T-cell (primary cell): ENCODE measurements around the gene TAF4B. TPM values are rescaled to one million over a fixed set of nuclear protein-coding genes. Genes with fewer than 3 reads are reported as not detected.

ENCODE experiments used
- ATAC-seq, 4 experiments: fragments of 200-7000 bp in 3 of 4; fragments of 150-1000 bp in 1 of 4; cut with Tn5 transposase; replicated peaks in 1 of 4; 1 replicate in 3 of 4; 2 replicates in 1 of 4; pipeline ENCODE4 v1.10.0; 2021; ENCODE audit warnings: moderate library complexity in 3 of 4, mild to moderate bottlenecking in 2 of 4, moderate number of reproducible peaks in 1 of 4
- CTCF ChIA-PET, 2 donors: fragments of 300-600 bp; sonication (Branson Sonifier 250); formaldehyde crosslinking; loops; one replicate each; lab custom pipeline; 2022; ENCODE audit warnings: antibody characterized with exemption in 2 of 2; lab: Charles Lee
- POLR2A ChIA-PET, 2 donors: fragments of 300-600 bp; sonication (Branson Sonifier 250); formaldehyde crosslinking; loops; one replicate each; lab custom pipeline; 2022; ENCODE audit warnings: antibody characterized with exemption in 2 of 2; lab: Charles Lee
- DNase-seq, 35 experiments: peaks; one replicate each; pipeline versions ENCODE4 v3.0.0 to v3.0.0-alpha.2; 2013 to 2023
- H3K27ac ChIP-seq: one replicate; pipeline ENCODE4 v1.5.1; 2013; ENCODE audit warnings: low read length
- H3K27me3 ChIP-seq, 2 experiments: replicated peaks in 1 of 2; 1 replicate in 1 of 2; 2 replicates in 1 of 2; pipeline versions ENCODE4 v1.6.1 to v1.7.0; 2013; ENCODE audit warnings: low read length in 1 of 2, mixed read lengths in 1 of 2; ENCODE audit not compliant: control insufficient read depth in 2 of 2, insufficient read depth in 2 of 2; ENCODE audit errors: extremely low read depth in 1 of 2
- H3K36me3 ChIP-seq, 2 donors: 1 replicate in 1 of 2; 2 replicates in 1 of 2; pipeline versions ENCODE4 v1.6.1 to v1.7.0; 2013; ENCODE audit warnings: low read length in 1 of 2; ENCODE audit not compliant: control insufficient read depth in 2 of 2, insufficient read depth in 1 of 2; ENCODE audit errors: extremely low read depth in 1 of 2
- H3K4me1 ChIP-seq, 2 experiments: 1 replicate in 1 of 2; 2 replicates in 1 of 2; pipeline versions ENCODE4 v1.6.1 to v1.7.0; 2013; ENCODE audit warnings: low read length in 2 of 2, mixed read lengths in 1 of 2; ENCODE audit not compliant: insufficient read depth in 2 of 2, control insufficient read depth in 1 of 2; ENCODE audit errors: extremely low read depth in 1 of 2
- H3K4me3 ChIP-seq, 2 donors: 1 replicate in 1 of 2; 2 replicates in 1 of 2; pipeline versions ENCODE4 v1.5.1 to v1.7.0; 2013; ENCODE audit warnings: mild to moderate bottlenecking in 2 of 2, low read length in 1 of 2, moderate library complexity in 1 of 2; ENCODE audit not compliant: control insufficient read depth in 1 of 2; ENCODE audit errors: extremely low read depth in 1 of 2
- H3K9me3 ChIP-seq: 2 replicates; pipeline ENCODE4 v1.7.0; 2013
- H3K27ac Mint-ChIP-seq, 2 donors: one replicate each; pipeline ENCODE4 v1.8.0; 2020 to 2021; ENCODE audit warnings: mild to moderate bottlenecking in 2 of 2, mixed read lengths in 2 of 2
- H3K27me3 Mint-ChIP-seq, 2 donors: one replicate each; pipeline ENCODE4 v1.8.0; 2021 to 2022; ENCODE audit warnings: mixed read lengths in 2 of 2
- H3K36me3 Mint-ChIP-seq: one replicate; pipeline ENCODE4 v1.8.0; 2021; ENCODE audit warnings: mixed read lengths
- H3K4me1 Mint-ChIP-seq, 3 donors: one replicate each; pipeline ENCODE4 v1.8.0; 2020 to 2022; ENCODE audit warnings: mixed read lengths in 3 of 3, mild to moderate bottlenecking in 1 of 3
- H3K4me3 Mint-ChIP-seq, 3 donors: one replicate each; pipeline ENCODE4 v1.8.0; 2020 to 2022; ENCODE audit warnings: mild to moderate bottlenecking in 3 of 3, mixed read lengths in 3 of 3, moderate library complexity in 3 of 3
- H3K9me3 Mint-ChIP-seq, 3 donors: one replicate each; pipeline ENCODE4 v1.8.0; 2020 to 2022; ENCODE audit warnings: mixed read lengths in 3 of 3
- WGBS: methylation state at CpG from one replicate; pipeline ENCODE4 v1.1.5; 2013; ENCODE audit warnings: missing lambda C conversion rate; ENCODE audit not compliant: insufficient coverage; 5-methylcytosine and 5-hydroxymethylcytosine counted together
- total RNA-seq, 35 experiments: library from RNA in 6 of 35; stranded (reverse) in 6 of 35; fragments of 120-200 nt in 1 of 35; gene quantifications; one replicate each; pipeline versions ENCODE4 v1.2.1 to v1.2.4 and lab custom pipeline; 2013 to 2026

The TAF4B gene
- total RNA-seq, 5 donors from 2014 or later (not counting 1 experiment from before 2014, with no cell fraction given), result 9.9 to 17.1 (median 13.2) TPM

DNA sequence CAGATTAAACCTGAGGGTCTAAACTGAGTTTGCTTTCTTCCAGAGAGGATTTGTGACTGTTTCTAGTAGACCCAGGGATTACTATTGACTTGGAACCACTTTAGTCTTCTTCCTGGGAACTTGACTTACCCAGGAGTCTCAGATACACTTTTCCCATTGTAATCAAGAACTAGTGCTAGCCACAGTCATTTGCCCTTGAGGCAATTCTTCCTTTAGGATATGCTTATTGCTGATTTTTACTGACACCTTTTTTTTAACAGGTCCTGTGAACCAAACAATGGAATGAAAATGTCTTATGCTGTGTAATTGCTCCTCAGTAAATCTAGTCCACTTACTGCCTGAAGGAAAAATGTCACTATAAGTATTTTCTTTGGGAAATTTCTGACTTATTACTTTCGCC is 78.3 kb downstream of the TAF4B start:
- H3K27me3 ChIP-seq, result no peaks in the 10 kb centered on the region
- DNase-seq, result no peak
- no peak for ATAC-seq

GRCh38 chr18:26307161-26307773 is 81.0 kb downstream of the TAF4B start:
- no peaks in the 10 kb centered on the region for H3K9me3 ChIP-seq
- POLR2A ChIA-PET, result no interaction called here
- DNase-seq (peak in 1 of 35 experiments; percentile 38), ATAC-seq (no peak)
- no peaks in the 10 kb centered on the region for H3K4me1 ChIP-seq
- Mint-ChIP-seq H3K9me3 (no peaks in the 10 kb centered on the region), H3K27me3 (no peaks in the 10 kb centered on the region), H3K36me3 (peaks cover 12% of the 10 kb centered on the region), H3K4me1 (peaks cover 0 to 1% (median 0%) of the 10 kb centered on the region in 3 donors), H3K4me3 (no peak overlapping the region), H3K27ac (no peak overlapping the region)
- no CpG with 5 or more reads among the region's 3 CpGs for WGBS
- CTCF ChIA-PET, result interaction anchor here (0.6 to 1.5 kb wide), 4 partner anchors 16 to 117 kb away, joined by 3 to 4 read pairs (median 3); no protein-coding TSS in a partner anchor
- no peak overlapping the region for H3K27ac ChIP-seq
- no peaks in the 10 kb centered on the region for H3K27me3 ChIP-seq
- H3K36me3 ChIP-seq, result peaks cover 0 to under 1% of the 10 kb centered on the region in 2 donors
- H3K4me3 ChIP-seq, result no peak overlapping the region

More for the DNA sequence above, 78.3 kb downstream of the TAF4B start:
- ChIA-PET CTCF (no interaction called here), POLR2A (no interaction called here)
- Histone ChIP-seq H3K9me3 (no peaks in the 10 kb centered on the region), H3K36me3 (no peaks in the 10 kb centered on the region), H3K4me1 (no peaks in the 10 kb centered on the region), H3K27ac (no peak overlapping the region), H3K4me3 (no peak overlapping the region)
- Mint-ChIP-seq H3K27ac (no peak overlapping the region), H3K4me3 (no peak overlapping the region), H3K36me3 (peaks cover 10% of the 10 kb centered on the region), H3K9me3 (no peaks in the 10 kb centered on the region), H3K4me1 (no peaks in the 10 kb centered on the region), H3K27me3 (no peaks in the 10 kb centered on the region)
- no CpG with 5 or more reads among the region's 1 CpG for WGBS

- H3K36me3 ChIP-seq, result peaks cover 0 to 4% of the 10 kb centered on the region in 2 donors
Observed at GRCh38 chr18:26309281-26309680, 83.0 kb downstream of the TAF4B start.

DNA sequence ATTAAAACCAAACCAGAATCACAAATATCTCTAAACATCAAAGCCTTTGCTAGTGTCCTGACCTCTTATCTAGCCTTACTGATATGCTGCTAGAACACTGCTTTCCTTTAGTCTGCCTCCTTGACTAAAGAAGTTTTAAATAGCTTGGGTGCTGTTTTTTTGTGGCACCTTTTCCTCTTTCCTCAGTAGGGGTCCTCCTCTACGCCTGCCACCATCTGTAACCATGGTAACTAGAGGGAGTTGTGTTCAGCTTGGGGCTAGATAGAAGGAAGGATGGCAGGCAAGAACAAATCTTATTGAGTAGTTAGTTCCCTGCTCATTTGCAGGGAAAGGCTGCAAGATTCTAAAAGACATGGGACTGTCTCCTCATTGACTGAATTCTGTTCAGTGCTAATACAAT is 86.0 kb downstream of the TAF4B start:
- H3K36me3 ChIP-seq, result peaks cover 0 to 7% of the 10 kb centered on the region in 2 donors
- Mint-ChIP-seq H3K4me1 (peaks cover 0 to 2% (median 0%) of the 10 kb centered on the region in 3 donors), H3K27ac (no peak overlapping the region), H3K9me3 (no peaks in the 10 kb centered on the region), H3K4me3 (no peak overlapping the region), H3K27me3 (no peaks in the 10 kb centered on the region), H3K36me3 (peaks cover 30% of the 10 kb centered on the region)
- no peak overlapping the region for H3K27ac ChIP-seq
- no peak for ATAC-seq
- ChIA-PET CTCF (no interaction called here), POLR2A (no interaction called here)
- no peaks in the 10 kb centered on the region for H3K4me1 ChIP-seq
- H3K9me3 ChIP-seq, result no peaks in the 10 kb centered on the region
- WGBS, result no CpG with 5 or more reads among the region's 1 CpG
- DNase-seq, result no peak
- H3K4me3 ChIP-seq, result no peak overlapping the region
- no peaks in the 10 kb centered on the region for H3K27me3 ChIP-seq

More at GRCh38 chr18:26309281-26309680, 83.0 kb downstream of the TAF4B start:
- H3K9me3 Mint-ChIP-seq, result no peaks in the 10 kb centered on the region
- no peak overlapping the region for H3K4me3 Mint-ChIP-seq
- H3K27me3 Mint-ChIP-seq, result no peaks in the 10 kb centered on the region
- H3K4me1 Mint-ChIP-seq, result peaks cover 0 to 2% (median 0%) of the 10 kb centered on the region in 3 donors
- H3K4me1 ChIP-seq, result no peaks in the 10 kb centered on the region
- CTCF ChIA-PET, result interaction anchor here (0.6 to 1.0 kb wide), 7 partner anchors 15 to 357 kb away, joined by 3 to 10 read pairs (median 4); no protein-coding TSS in a partner anchor
- H3K4me3 ChIP-seq, result no peak overlapping the region
- no peak for ATAC-seq
- no peaks in the 10 kb centered on the region for H3K9me3 ChIP-seq
- peaks cover 20% of the 10 kb centered on the region for H3K36me3 Mint-ChIP-seq
- H3K27ac ChIP-seq, result no peak overlapping the region
- H3K27ac Mint-ChIP-seq, result no peak overlapping the region
- no CpG with 5 or more reads among the region's 1 CpG for WGBS
- POLR2A ChIA-PET, result interaction anchor here in 1 of 2 donors (0.6 kb wide), 2 partner anchors 93 to 102 kb away, joined by 3 to 8 read pairs; no protein-coding TSS in a partner anchor
- DNase-seq, result no peak
- H3K27me3 ChIP-seq, result no peaks in the 10 kb centered on the region

- Histone ChIP-seq H3K4me3 (no peak overlapping the region), H3K4me1 (no peaks in the 10 kb centered on the region), H3K36me3 (peaks cover 3 to 5% of the 10 kb centered on the region in 2 donors), H3K9me3 (no peaks in the 10 kb centered on the region), H3K27me3 (no peaks in the 10 kb centered on the region), H3K27ac (no peak overlapping the region)
- Mint-ChIP-seq H3K36me3 (peaks cover 51% of the 10 kb centered on the region), H3K9me3 (no peaks in the 10 kb centered on the region), H3K4me1 (no peaks in the 10 kb centered on the region), H3K4me3 (no peak overlapping the region), H3K27ac (no peak overlapping the region), H3K27me3 (no peaks in the 10 kb centered on the region)
- DNase-seq (no peak), ATAC-seq (no peak)
- ChIA-PET CTCF (no interaction called here), POLR2A (no interaction called here)
- 100% methylated on average over 2 of the region's 3 CpGs for WGBS
Observed at GRCh38 chr18:26317398-26317797, 91.2 kb downstream of the TAF4B start.

DNA sequence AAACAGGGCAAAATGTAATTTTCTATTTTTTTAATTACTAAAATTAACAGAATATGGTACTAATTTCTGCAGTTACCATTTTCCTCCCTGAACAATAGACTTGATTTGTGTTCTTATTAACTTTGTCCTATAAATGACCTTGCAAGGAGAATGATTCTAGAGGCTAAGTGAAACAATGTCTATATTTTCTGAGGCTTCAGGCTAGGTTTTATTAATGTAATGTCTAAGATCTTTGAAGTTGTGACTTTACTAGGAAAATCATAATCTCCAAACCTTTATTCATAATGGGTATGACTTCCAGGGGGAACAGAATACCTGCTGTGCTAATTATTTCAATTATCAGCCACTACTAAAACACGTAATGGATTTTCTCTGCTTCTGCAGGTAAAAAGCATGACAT is 94.4 kb downstream of the TAF4B start:
- H3K4me1 Mint-ChIP-seq, result peaks cover 0 to 7% (median 0%) of the 10 kb centered on the region in 3 donors
- Histone ChIP-seq H3K27ac (no peak overlapping the region), H3K9me3 (no peaks in the 10 kb centered on the region), H3K27me3 (no peaks in the 10 kb centered on the region), H3K4me1 (no peaks in the 10 kb centered on the region), H3K36me3 (peaks cover 3 to 7% of the 10 kb centered on the region in 2 donors), H3K4me3 (no peak overlapping the region)
- ChIA-PET CTCF (no interaction called here), POLR2A (interaction anchor here in 1 of 2 donors (0.7 kb wide), 1 partner anchor 10 kb away, joined by 4 read pairs; no protein-coding TSS in a partner anchor)
- H3K36me3 Mint-ChIP-seq, result peaks cover 59% of the 10 kb centered on the region
- no peaks in the 10 kb centered on the region for H3K9me3 Mint-ChIP-seq
- H3K4me3 Mint-ChIP-seq, result no peak overlapping the region
- ATAC-seq, result no peak
- no peak for DNase-seq
- H3K27ac Mint-ChIP-seq, result no peak overlapping the region
- H3K27me3 Mint-ChIP-seq, result no peaks in the 10 kb centered on the region
- WGBS, result 100% methylated on average over 1 of the region's 1 CpG
